SU-DHL-6 (cell line): ENCODE data around the gene POMGNT2.

Source experiments
- H2AFZ ChIP-seq: fragments of 200-600 bp; sonication (generic); 2 replicates; pipeline ENCODE4 v1.6.1; 2014; ENCODE audit warnings: low read depth, mild to moderate bottlenecking, moderate library complexity, mixed read lengths, antibody characterized with exemption, low read length; ENCODE audit not compliant: severe bottlenecking
- H3F3A ChIP-seq: fragments of 200-600 bp; shearing (Covaris generic); 2 replicates; pipeline ENCODE4 v1.6.0; 2016; ENCODE audit warnings: antibody characterized with exemption, mild to moderate bottlenecking; ENCODE audit not compliant: insufficient read depth
- H3K27ac ChIP-seq: fragments of 200-600 bp; sonication (generic); 2 replicates; pipeline ENCODE4 v1.5.1; 2016; ENCODE audit warnings: low read depth, mild to moderate bottlenecking, low read length, moderate library complexity, mixed read lengths
- H3K27me3 ChIP-seq: fragments of 200-600 bp; sonication (generic), shearing (Covaris generic); 2 replicates; pipeline ENCODE4 v1.6.0; 2014; ENCODE audit warnings: mild to moderate bottlenecking, low read length
- H3K36me3 ChIP-seq: fragments of 200-600 bp; sonication (generic); 2 replicates; pipeline ENCODE4 v1.6.1; 2014; ENCODE audit warnings: mild to moderate bottlenecking, low read length, mixed read lengths
- H3K4me2 ChIP-seq: fragments of 300-600, 200-600 bp; shearing (Covaris generic), sonication (generic); 2 replicates; pipeline ENCODE4 v1.6.0; 2014; ENCODE audit warnings: low read length, low read depth, mild to moderate bottlenecking; ENCODE audit not compliant: poor library complexity, severe bottlenecking
- H3K4me3 ChIP-seq: fragments of 200-600 bp; sonication (generic); 2 replicates; pipeline ENCODE4 v1.5.1; 2014; ENCODE audit warnings: antibody characterized with exemption, low read length, mild to moderate bottlenecking, mixed read lengths; ENCODE audit not compliant: insufficient read depth, poor library complexity, severe bottlenecking
- H3K79me2 ChIP-seq: fragments of 200-600 bp; sonication (generic); 2 replicates; pipeline ENCODE4 v1.6.1; 2014; ENCODE audit warnings: mild to moderate bottlenecking, low read length, moderate library complexity; ENCODE audit not compliant: insufficient read depth
- H3K9ac ChIP-seq: fragments of 200-600 bp; sonication (generic); 2 replicates; pipeline ENCODE4 v1.7.0; 2014; ENCODE audit warnings: mild to moderate bottlenecking, low read length
- H3K9me2 ChIP-seq: fragments of 200-600 bp; sonication (generic); replicated peaks from 2 replicates; pipeline ENCODE4 v1.6.1; 2014; ENCODE audit warnings: low read length; ENCODE audit not compliant: insufficient read depth
- H3K9me3 ChIP-seq: fragments of 200-600 bp; sonication (generic); 2 replicates; pipeline ENCODE4 v1.6.1; 2014; ENCODE audit warnings: low read length, mixed read lengths; ENCODE audit not compliant: insufficient read depth
- H4K20me1 ChIP-seq: fragments of 200-600 bp; sonication (generic); 2 replicates; pipeline ENCODE4 v1.6.1; 2014; ENCODE audit warnings: low read depth, mild to moderate bottlenecking, antibody characterized with exemption, low read length, moderate library complexity, mixed read lengths
- EZH2phosphoT487 ChIP-seq: fragments of 200-600 bp; sonication (generic), shearing (Covaris generic); conservative IDR thresholded peaks from 2 replicates; pipeline ENCODE4 v1.6.1; 2018; ENCODE audit warnings: mild to moderate bottlenecking, antibody characterized with exemption, low read length, moderate library complexity, mixed read lengths
- TF ChIP-seq, protein P1 (sequence below): fragments of 200-600 bp; sonication (generic); IDR thresholded peaks from one replicate; pipeline ENCODE4 v1.5.1; 2017; ENCODE audit warnings: antibody characterized with exemption, mild to moderate bottlenecking, low read length, moderate library complexity; ENCODE audit not compliant: insufficient read depth, poor library complexity, severe bottlenecking

POMGNT2 gene

GRCh38 chr3:43104039-43104438, 1.8 kb downstream of the POMGNT2 start:
- H3K9me2 ChIP-seq: no peaks in the 10 kb centered on the region
- no peak overlapping the region for H3K4me2 ChIP-seq
- no peaks in the 10 kb centered on the region for H3K79me2 ChIP-seq
- H3K9ac ChIP-seq: no peak overlapping the region
- H3F3A ChIP-seq: no peaks in the 10 kb centered on the region
- no peak overlapping the region for H2AFZ ChIP-seq
- H3K4me3 ChIP-seq: no peak overlapping the region
- TF ChIP-seq EZH2phosphoT487: no peak
- TF ChIP-seq, protein P1, sequence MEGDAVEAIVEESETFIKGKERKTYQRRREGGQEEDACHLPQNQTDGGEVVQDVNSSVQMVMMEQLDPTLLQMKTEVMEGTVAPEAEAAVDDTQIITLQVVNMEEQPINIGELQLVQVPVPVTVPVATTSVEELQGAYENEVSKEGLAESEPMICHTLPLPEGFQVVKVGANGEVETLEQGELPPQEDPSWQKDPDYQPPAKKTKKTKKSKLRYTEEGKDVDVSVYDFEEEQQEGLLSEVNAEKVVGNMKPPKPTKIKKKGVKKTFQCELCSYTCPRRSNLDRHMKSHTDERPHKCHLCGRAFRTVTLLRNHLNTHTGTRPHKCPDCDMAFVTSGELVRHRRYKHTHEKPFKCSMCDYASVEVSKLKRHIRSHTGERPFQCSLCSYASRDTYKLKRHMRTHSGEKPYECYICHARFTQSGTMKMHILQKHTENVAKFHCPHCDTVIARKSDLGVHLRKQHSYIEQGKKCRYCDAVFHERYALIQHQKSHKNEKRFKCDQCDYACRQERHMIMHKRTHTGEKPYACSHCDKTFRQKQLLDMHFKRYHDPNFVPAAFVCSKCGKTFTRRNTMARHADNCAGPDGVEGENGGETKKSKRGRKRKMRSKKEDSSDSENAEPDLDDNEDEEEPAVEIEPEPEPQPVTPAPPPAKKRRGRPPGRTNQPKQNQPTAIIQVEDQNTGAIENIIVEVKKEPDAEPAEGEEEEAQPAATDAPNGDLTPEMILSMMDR: no peak
- H3K27me3 ChIP-seq: no peaks in the 10 kb centered on the region
- no peaks in the 10 kb centered on the region for H3K9me3 ChIP-seq
- H4K20me1 ChIP-seq: no peaks in the 10 kb centered on the region
- no peaks in the 10 kb centered on the region for H3K36me3 ChIP-seq
- H3K27ac ChIP-seq: no peak overlapping the region

DNA sequence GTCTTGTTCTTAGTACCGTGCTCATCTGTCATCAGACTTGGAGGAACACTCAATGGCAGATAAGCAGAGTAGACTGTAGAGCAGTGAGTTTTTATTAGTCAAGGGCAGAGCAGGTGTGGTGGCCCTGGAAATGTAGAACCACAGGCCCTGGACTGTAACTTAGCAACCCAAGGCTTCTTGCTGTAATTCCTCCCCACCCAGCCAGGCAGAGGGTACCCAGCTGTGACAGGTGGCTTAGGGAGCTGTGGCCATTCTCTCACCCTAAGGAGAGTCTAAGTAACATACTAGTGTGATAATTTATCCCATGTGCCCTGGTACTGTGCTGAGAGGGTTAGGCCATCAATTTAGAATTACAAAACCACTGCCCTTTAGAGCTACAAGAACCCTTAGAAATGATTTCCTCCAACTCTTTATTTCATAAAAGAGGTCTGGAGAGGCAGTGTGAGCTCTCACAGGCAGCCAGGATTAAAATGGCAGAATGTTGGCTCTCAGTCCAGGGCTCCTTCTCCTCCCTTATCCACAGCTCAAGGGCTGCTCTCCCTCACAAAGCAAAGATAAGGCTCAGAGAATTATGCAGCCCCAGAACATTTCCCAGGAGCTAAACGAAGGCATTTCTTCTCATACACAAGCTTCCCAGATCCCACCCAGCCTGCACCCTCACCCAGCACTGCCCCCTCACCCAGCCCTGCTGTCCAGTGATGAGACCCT, 3.0 kb downstream of the POMGNT2 start:
- Histone ChIP-seq H3K4me3 (no peak overlapping the region), H3K27ac (no peak overlapping the region), H3K36me3 (no peaks in the 10 kb centered on the region), H3K9me2 (no peaks in the 10 kb centered on the region), H3K4me2 (no peak overlapping the region), H2AFZ (no peak overlapping the region), H3K9me3 (no peaks in the 10 kb centered on the region), H3K9ac (no peak overlapping the region), H3F3A (no peaks in the 10 kb centered on the region), H3K27me3 (no peaks in the 10 kb centered on the region), H3K79me2 (no peaks in the 10 kb centered on the region), H4K20me1 (no peaks in the 10 kb centered on the region)
- TF ChIP-seq, protein P1: no peak
- no peak for TF ChIP-seq EZH2phosphoT487

- Histone ChIP-seq H3K36me3 (no peaks in the 10 kb centered on the region), H3K27me3 (no peaks in the 10 kb centered on the region), H4K20me1 (no peaks in the 10 kb centered on the region), H3K79me2 (no peaks in the 10 kb centered on the region), H2AFZ (no peak overlapping the region), H3K9me2 (no peaks in the 10 kb centered on the region), H3K4me2 (no peak overlapping the region), H3K9ac (no peak overlapping the region), H3K27ac (no peak overlapping the region), H3K9me3 (no peaks in the 10 kb centered on the region), H3K4me3 (no peak overlapping the region), H3F3A (no peaks in the 10 kb centered on the region)
- TF ChIP-seq EZH2phosphoT487: no peak
- TF ChIP-seq, protein P1: no peak
These were observed 7.1 kb downstream of the POMGNT2 start for GRCh38 chr3:43098761-43099160.
